Measurements from ENCODE around the gene PSAP.

The PSAP gene

GRCh38 chr10:71774916-71775702 lies 75.9 kb downstream of the PSAP start:
- DNase-seq (ENCODE audit: low read depth) = no peak
- H3K4me3 ChIP-seq (ENCODE audit: low read depth, low read length) = no peak overlapping the region
- no peak for TF ChIP-seq CTCF (IDR thresholded peaks at IDR 0.05; ENCODE audit: control insufficient read depth, extremely low read depth, insufficient read depth)

- peak; percentile 4 for DNase-seq (ENCODE audit: low read depth)
- peak within 1 kb of the TSS; percentile 40 for H3K4me3 ChIP-seq (ENCODE audit: low read depth, low read length)
- peak; percentile 52 for TF ChIP-seq CTCF (IDR thresholded peaks at IDR 0.05; ENCODE audit: control insufficient read depth, extremely low read depth, insufficient read depth)
These were observed 77.7 kb downstream of the PSAP start, which contains the start of gene VSIR for GRCh38 chr10:71773221-71773971. VSIR (minus strand) TSS chr10:71773520; CDS start chr10:71773439, 81 bp downstream.

- peak overlapping the region; percentile 40; the same call in 1 of the 2 replicates for H3K4me3 ChIP-seq (ENCODE audit: low read depth, low read length)
- no peak for DNase-seq (ENCODE audit: low read depth)
- TF ChIP-seq CTCF (IDR thresholded peaks at IDR 0.05; ENCODE audit: control insufficient read depth, extremely low read depth, insufficient read depth) = no peak
These were observed 78.2 kb downstream of the PSAP start for GRCh38 chr10:71772832-71773220.

GRCh38 chr10:71771821-71772617 lies 79.0 kb downstream of the PSAP start:
- DNase-seq (ENCODE audit: low read depth) = no peak
- no peak for TF ChIP-seq CTCF (IDR thresholded peaks at IDR 0.05; ENCODE audit: control insufficient read depth, extremely low read depth, insufficient read depth)
- no peak overlapping the region for H3K4me3 ChIP-seq (ENCODE audit: low read depth, low read length)

- no peak for DNase-seq (ENCODE audit: low read depth)
- no peak overlapping the region for H3K4me3 ChIP-seq (ENCODE audit: low read depth, low read length)
- no peak for TF ChIP-seq CTCF (IDR thresholded peaks at IDR 0.05; ENCODE audit: control insufficient read depth, extremely low read depth, insufficient read depth)
These were observed 79.8 kb downstream of the PSAP start for GRCh38 chr10:71771204-71771603.

- no peak overlapping the region for H3K4me3 ChIP-seq (ENCODE audit: low read depth, low read length)
- TF ChIP-seq CTCF (IDR thresholded peaks at IDR 0.05; ENCODE audit: control insufficient read depth, extremely low read depth, insufficient read depth) = no peak
- DNase-seq (ENCODE audit: low read depth) = no peak
These were observed 80.3 kb downstream of the PSAP start for GRCh38 chr10:71770789-71771188.
